ENCODE data around the gene SUGP1. TPM values are rescaled to one million over a fixed set of nuclear protein-coding genes. Genes with fewer than 3 reads are reported as not detected.
"Not testable (repeated sequence)": the region's sequence is repeated elsewhere in the genome, so short reads cannot be mapped to it uniquely, and the experiment has no call there.

The SUGP1 gene
- total RNA-seq, 1 donor from 2014 or later: 59.1 TPM

GRCh38 chr19:19352823-19353222, 32.5 kb upstream of the SUGP1 start:
- Mint-ChIP-seq H3K9me3 (ENCODE audit: unreplicated experiment) (no peaks in the 10 kb centered on the region), H3K4me3 (ENCODE audit: unreplicated experiment) (no peak overlapping the region), H3K27ac (ENCODE audit: unreplicated experiment) (no peak overlapping the region), H3K27me3 (ENCODE audit: low read depth, unreplicated experiment) (no peaks in the 10 kb centered on the region), H3K4me1 (ENCODE audit: low read depth, unreplicated experiment) (no peaks in the 10 kb centered on the region), H3K36me3 (ENCODE audit: low read depth, unreplicated experiment) (peaks cover 7% of the 10 kb centered on the region)
- Histone ChIP-seq H3K27ac (ENCODE audit: low read depth, low read length) (no peak overlapping the region), H4K20me1 (ENCODE audit: insufficient read depth, low read length) (no peaks in the 10 kb centered on the region), H3K27me3 (ENCODE audit: insufficient read depth, low read length) (no peaks in the 10 kb centered on the region), H3K36me3 (ENCODE audit: insufficient read depth, low read length) (peaks cover 17% of the 10 kb centered on the region), H3K9ac (ENCODE audit: low read length) (no peak overlapping the region), H3K79me2 (ENCODE audit: insufficient read depth, low read length) (no peaks in the 10 kb centered on the region), H3K4me2 (ENCODE audit: low read length) (no peak overlapping the region), H3K4me3 (ENCODE audit: insufficient read depth, low read depth, low read length) (no peak overlapping the region), H3K4me1 (ENCODE audit: insufficient read depth, low read length) (no peaks in the 10 kb centered on the region), H2AFZ (ENCODE audit: low read depth, low read length) (no peak overlapping the region), H3K9me3 (ENCODE audit: insufficient read depth, low read depth, low read length) (no peaks in the 10 kb centered on the region)
- TF ChIP-seq, protein P1, sequence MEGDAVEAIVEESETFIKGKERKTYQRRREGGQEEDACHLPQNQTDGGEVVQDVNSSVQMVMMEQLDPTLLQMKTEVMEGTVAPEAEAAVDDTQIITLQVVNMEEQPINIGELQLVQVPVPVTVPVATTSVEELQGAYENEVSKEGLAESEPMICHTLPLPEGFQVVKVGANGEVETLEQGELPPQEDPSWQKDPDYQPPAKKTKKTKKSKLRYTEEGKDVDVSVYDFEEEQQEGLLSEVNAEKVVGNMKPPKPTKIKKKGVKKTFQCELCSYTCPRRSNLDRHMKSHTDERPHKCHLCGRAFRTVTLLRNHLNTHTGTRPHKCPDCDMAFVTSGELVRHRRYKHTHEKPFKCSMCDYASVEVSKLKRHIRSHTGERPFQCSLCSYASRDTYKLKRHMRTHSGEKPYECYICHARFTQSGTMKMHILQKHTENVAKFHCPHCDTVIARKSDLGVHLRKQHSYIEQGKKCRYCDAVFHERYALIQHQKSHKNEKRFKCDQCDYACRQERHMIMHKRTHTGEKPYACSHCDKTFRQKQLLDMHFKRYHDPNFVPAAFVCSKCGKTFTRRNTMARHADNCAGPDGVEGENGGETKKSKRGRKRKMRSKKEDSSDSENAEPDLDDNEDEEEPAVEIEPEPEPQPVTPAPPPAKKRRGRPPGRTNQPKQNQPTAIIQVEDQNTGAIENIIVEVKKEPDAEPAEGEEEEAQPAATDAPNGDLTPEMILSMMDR (IDR thresholded peaks at IDR 0.05; ENCODE audit: insufficient read depth, low read depth, low read length): no peak
- TF ChIP-seq EZH2 (IDR thresholded peaks at IDR 0.05; ENCODE audit: insufficient read depth, low read length): no peak
- DNase-seq (ENCODE audit: low read depth) (no peak), FAIRE-seq (no peak)

DNA sequence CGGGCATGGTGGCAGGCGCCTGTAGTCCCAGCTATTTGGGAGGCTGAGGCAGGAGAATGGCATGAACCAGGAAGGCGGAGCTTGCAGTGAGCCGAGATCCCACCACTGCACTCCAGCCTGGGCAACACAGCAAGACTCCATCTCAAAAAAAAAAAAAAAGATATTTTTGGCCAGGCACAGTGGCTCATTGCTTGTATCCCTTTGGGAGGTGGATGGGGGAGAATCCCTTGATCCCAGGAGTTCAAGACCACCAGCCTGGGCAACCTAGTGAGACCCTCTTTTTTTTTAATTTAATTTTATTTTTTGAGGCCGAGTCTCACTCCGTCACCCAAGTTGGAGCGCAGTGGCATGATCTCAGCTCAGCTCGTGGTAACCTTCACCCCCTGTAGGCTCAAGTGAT, 30.4 kb upstream of the SUGP1 start:
- peaks cover 13% of the 10 kb centered on the region for H3K36me3 Mint-ChIP-seq (ENCODE audit: low read depth, unreplicated experiment)
- not testable (repeated sequence) for H4K20me1 ChIP-seq (ENCODE audit: insufficient read depth, low read length); H3K4me3 ChIP-seq (ENCODE audit: insufficient read depth, low read depth, low read length); H3K4me1 Mint-ChIP-seq (ENCODE audit: low read depth, unreplicated experiment); H3K27me3 Mint-ChIP-seq (ENCODE audit: low read depth, unreplicated experiment); H3K4me2 ChIP-seq (ENCODE audit: low read length); H3K9ac ChIP-seq (ENCODE audit: low read length); DNase-seq (ENCODE audit: low read depth); H3K79me2 ChIP-seq (ENCODE audit: insufficient read depth, low read length); H3K27ac ChIP-seq (ENCODE audit: low read depth, low read length); H3K27me3 ChIP-seq (ENCODE audit: insufficient read depth, low read length); H2AFZ ChIP-seq (ENCODE audit: low read depth, low read length); H3K9me3 Mint-ChIP-seq (ENCODE audit: unreplicated experiment); H3K4me3 Mint-ChIP-seq (ENCODE audit: unreplicated experiment); FAIRE-seq; H3K4me1 ChIP-seq (ENCODE audit: insufficient read depth, low read length); H3K9me3 ChIP-seq (ENCODE audit: insufficient read depth, low read depth, low read length); H3K27ac Mint-ChIP-seq (ENCODE audit: unreplicated experiment)
- H3K36me3 ChIP-seq (ENCODE audit: insufficient read depth, low read length): peaks cover 18% of the 10 kb centered on the region

- H3K27me3 ChIP-seq (ENCODE audit: insufficient read depth, low read length): no peaks in the 10 kb centered on the region
- Mint-ChIP-seq H3K4me1 (ENCODE audit: low read depth, unreplicated experiment) (no peaks in the 10 kb centered on the region), H3K27ac (ENCODE audit: unreplicated experiment) (no peak overlapping the region), H3K36me3 (ENCODE audit: low read depth, unreplicated experiment) (peaks cover 16% of the 10 kb centered on the region), H3K27me3 (ENCODE audit: low read depth, unreplicated experiment) (no peaks in the 10 kb centered on the region), H3K9me3 (ENCODE audit: unreplicated experiment) (no peaks in the 10 kb centered on the region), H3K4me3 (ENCODE audit: unreplicated experiment) (no peak overlapping the region)
- no peaks in the 10 kb centered on the region for H4K20me1 ChIP-seq (ENCODE audit: insufficient read depth, low read length)
- no peaks in the 10 kb centered on the region for H3K79me2 ChIP-seq (ENCODE audit: insufficient read depth, low read length)
- no peak overlapping the region for H2AFZ ChIP-seq (ENCODE audit: low read depth, low read length)
- DNase-seq (ENCODE audit: low read depth) (no peak), FAIRE-seq (no peak)
- no peaks in the 10 kb centered on the region for H3K9me3 ChIP-seq (ENCODE audit: insufficient read depth, low read depth, low read length)
- no peak overlapping the region for H3K9ac ChIP-seq (ENCODE audit: low read length)
- H3K4me2 ChIP-seq (ENCODE audit: low read length): no peak overlapping the region
- H3K4me3 ChIP-seq (ENCODE audit: insufficient read depth, low read depth, low read length): no peak overlapping the region
- no peaks in the 10 kb centered on the region for H3K4me1 ChIP-seq (ENCODE audit: insufficient read depth, low read length)
- TF ChIP-seq EZH2 (IDR thresholded peaks at IDR 0.05; ENCODE audit: insufficient read depth, low read length): no peak
- TF ChIP-seq, protein P1 (IDR thresholded peaks at IDR 0.05; ENCODE audit: insufficient read depth, low read depth, low read length): no peak
- peaks cover 25% of the 10 kb centered on the region for H3K36me3 ChIP-seq (ENCODE audit: insufficient read depth, low read length)
- no peak overlapping the region for H3K27ac ChIP-seq (ENCODE audit: low read depth, low read length)
Observed at GRCh38 chr19:19349365-19349764, 29.1 kb upstream of the SUGP1 start.

Data from astrocyte (in vitro differentiated cells and primary cell).